Neural progenitor cell (in vitro differentiated cells): ENCODE measurements around the gene MOBP. TPM values are rescaled to one million over a fixed set of nuclear protein-coding genes. Genes with fewer than 3 reads are reported as not detected.

ENCODE experiments used
- DNase-seq: peaks from one replicate; pipeline ENCODE4 v3.0.0-alpha.2; 2016; ENCODE audit warnings: low spot score
- H2AFZ ChIP-seq: fragments of 200-600 bp; sonication (generic); replicated peaks from 2 replicates; pipeline ENCODE4 v1.6.1; 2016; ENCODE audit warnings: antibody characterized with exemption
- H3F3A ChIP-seq: fragments of 200-600 bp; sonication (generic); 2 replicates; pipeline ENCODE4 v1.6.1; 2016; ENCODE audit warnings: antibody characterized with exemption, low read depth
- H3K27ac ChIP-seq: fragments of 200-600 bp; sonication (generic); 2 replicates; pipeline ENCODE4 v1.5.1; 2016; ENCODE audit warnings: mild to moderate bottlenecking
- H3K27me3 ChIP-seq: fragments of 200-600 bp; sonication (generic); 2 replicates; pipeline ENCODE4 v1.6.1; 2016; ENCODE audit warnings: mild to moderate bottlenecking, moderate library complexity
- H3K36me3 ChIP-seq: fragments of 200-600 bp; sonication (generic); 2 replicates; pipeline ENCODE4 v1.5.1; 2016
- H3K4me1 ChIP-seq: fragments of 200-600 bp; sonication (generic); 2 replicates; pipeline ENCODE4 v1.6.1; 2016; ENCODE audit warnings: mixed run types
- H3K4me2 ChIP-seq: fragments of 200-600 bp; sonication (generic); 2 replicates; pipeline ENCODE4 v1.6.1; 2016
- H3K4me3 ChIP-seq: fragments of 200-600 bp; sonication (generic); 2 replicates; pipeline ENCODE4 v1.5.1; 2016
- H3K79me2 ChIP-seq: fragments of 200-600 bp; sonication (generic); 2 replicates; pipeline ENCODE4 v1.6.1; 2016; ENCODE audit warnings: low read depth
- H3K9ac ChIP-seq: fragments of 200-600 bp; sonication (generic); 2 replicates; pipeline ENCODE4 v1.6.1; 2016
- H3K9me3 ChIP-seq: fragments of 200-600 bp; sonication (generic); 2 replicates; pipeline ENCODE4 v1.5.1; 2016; ENCODE audit warnings: low read depth
- H4K20me1 ChIP-seq: fragments of 200-600 bp; sonication (generic); 2 replicates; pipeline ENCODE4 v1.6.1; 2016; ENCODE audit warnings: low read depth
- H3K27ac Mint-ChIP-seq: 3 replicates; pipeline ENCODE4 v1.8.0; 2021; ENCODE audit warnings: mixed read lengths
- H3K27me3 Mint-ChIP-seq: 2 replicates; pipeline ENCODE4 v1.8.0; 2022; ENCODE audit warnings: low read depth, mild to moderate bottlenecking, inconsistent platforms, moderate library complexity, mixed read lengths; ENCODE audit not compliant: insufficient read depth
- H3K36me3 Mint-ChIP-seq: 3 replicates; pipeline ENCODE4 v1.8.0; 2021; ENCODE audit warnings: mixed read lengths
- H3K4me1 Mint-ChIP-seq: 3 replicates; pipeline ENCODE4 v1.8.0; 2021; ENCODE audit warnings: mixed read lengths
- H3K4me3 Mint-ChIP-seq: 3 replicates; pipeline ENCODE4 v1.8.0; 2021; ENCODE audit warnings: mild to moderate bottlenecking, moderate library complexity, mixed read lengths
- H3K9me3 Mint-ChIP-seq: 3 replicates; pipeline ENCODE4 v1.8.0; 2020; ENCODE audit warnings: mixed read lengths
- CTCF ChIP-seq: fragments of 200-600 bp; sonication (generic); IDR thresholded peaks from 2 replicates; pipeline ENCODE4 v1.5.1; 2017; ENCODE audit warnings: antibody characterized with exemption, mild to moderate bottlenecking
- EZH2 ChIP-seq: fragments of 200-600 bp; sonication (generic); IDR thresholded peaks from 2 replicates; pipeline ENCODE4 v1.6.1; 2017; ENCODE audit warnings: antibody characterized with exemption, mild to moderate bottlenecking, moderate library complexity
- EZH2phosphoT487 ChIP-seq: fragments of 200-600 bp; sonication (generic); IDR thresholded peaks from 2 replicates; pipeline ENCODE4 v1.6.1; 2017; ENCODE audit warnings: antibody characterized with exemption
- total RNA-seq: library from RNA; depleted of rRNA; stranded (reverse); fragments of >200 nt; gene quantifications from 2 replicates; pipeline ENCODE4 v1.2.3, GENCODE V29; 2015; ENCODE audit warnings: low replicate concordance

MOBP gene
- total RNA-seq, 1 donor from 2014 or later: not detected

GRCh38 chr3:39435006-39435748 is 32.3 kb upstream of the MOBP start:
- Histone ChIP-seq H3K4me3 (no peak overlapping the region), H4K20me1 (no peaks in the 10 kb centered on the region), H3K4me2 (no peak overlapping the region), H3K27me3 (no peaks in the 10 kb centered on the region), H3K36me3 (no peaks in the 10 kb centered on the region), H3K4me1 (no peaks in the 10 kb centered on the region), H3K9ac (no peak overlapping the region), H3K9me3 (no peaks in the 10 kb centered on the region), H3K27ac (no peak overlapping the region), H2AFZ (no peak overlapping the region), H3F3A (no peaks in the 10 kb centered on the region), H3K79me2 (no peaks in the 10 kb centered on the region)
- Mint-ChIP-seq H3K36me3 (no peaks in the 10 kb centered on the region), H3K4me3 (no peak overlapping the region), H3K27ac (no peak overlapping the region), H3K9me3 (no peaks in the 10 kb centered on the region), H3K27me3 (peaks cover 2% of the 10 kb centered on the region), H3K4me1 (no peaks in the 10 kb centered on the region)
- DNase-seq: no peak
- no peak for TF ChIP-seq CTCF
- TF ChIP-seq EZH2: no peak
- TF ChIP-seq EZH2phosphoT487: no peak

GRCh38 chr3:39438880-39439279 is 28.6 kb upstream of the MOBP start:
- H3K36me3 Mint-ChIP-seq: no peaks in the 10 kb centered on the region

GRCh38 chr3:39440316-39440715 is 27.2 kb upstream of the MOBP start:
- H3K36me3 ChIP-seq: no peaks in the 10 kb centered on the region
- no peaks in the 10 kb centered on the region for H3K9me3 ChIP-seq
- Mint-ChIP-seq H3K27me3 (no peaks in the 10 kb centered on the region), H3K27ac (no peak overlapping the region), H3K9me3 (no peaks in the 10 kb centered on the region), H3K4me3 (no peak overlapping the region), H3K36me3 (no peaks in the 10 kb centered on the region), H3K4me1 (no peaks in the 10 kb centered on the region)
- no peak overlapping the region for H3K4me2 ChIP-seq
- no peak overlapping the region for H3K9ac ChIP-seq
- H3F3A ChIP-seq: no peaks in the 10 kb centered on the region
- H3K27ac ChIP-seq: no peak overlapping the region
- no peaks in the 10 kb centered on the region for H3K4me1 ChIP-seq
- H3K27me3 ChIP-seq: no peaks in the 10 kb centered on the region
- no peak for DNase-seq
- no peaks in the 10 kb centered on the region for H3K79me2 ChIP-seq
- H4K20me1 ChIP-seq: no peaks in the 10 kb centered on the region
- no peak overlapping the region for H3K4me3 ChIP-seq
- H2AFZ ChIP-seq: no peak overlapping the region
- no peak for TF ChIP-seq CTCF

More at GRCh38 chr3:39438880-39439279, 28.6 kb upstream of the MOBP start:
- Histone ChIP-seq H2AFZ (no peak overlapping the region), H4K20me1 (no peaks in the 10 kb centered on the region), H3F3A (no peaks in the 10 kb centered on the region), H3K9me3 (no peaks in the 10 kb centered on the region), H3K36me3 (no peaks in the 10 kb centered on the region), H3K4me3 (no peak overlapping the region), H3K27ac (no peak overlapping the region), H3K4me2 (no peak overlapping the region), H3K27me3 (no peaks in the 10 kb centered on the region), H3K79me2 (no peaks in the 10 kb centered on the region), H3K9ac (no peak overlapping the region), H3K4me1 (no peaks in the 10 kb centered on the region)
- Mint-ChIP-seq H3K27ac (no peak overlapping the region), H3K4me3 (no peak overlapping the region), H3K9me3 (no peaks in the 10 kb centered on the region), H3K27me3 (no peaks in the 10 kb centered on the region), H3K4me1 (no peaks in the 10 kb centered on the region)
- no peak for TF ChIP-seq EZH2phosphoT487
- TF ChIP-seq EZH2: no peak
- no peak for DNase-seq

GRCh38 chr3:39443530-39443929 is 23.9 kb upstream of the MOBP start:
- no peak for DNase-seq
- Histone ChIP-seq H3K79me2 (no peaks in the 10 kb centered on the region), H3K36me3 (no peaks in the 10 kb centered on the region), H3K4me1 (no peaks in the 10 kb centered on the region), H3K4me2 (no peak overlapping the region), H3K4me3 (no peak overlapping the region), H2AFZ (peak overlapping the region; percentile 19), H3K9me3 (no peaks in the 10 kb centered on the region), H3F3A (no peaks in the 10 kb centered on the region), H3K9ac (no peak overlapping the region), H3K27me3 (peaks cover 6% of the 10 kb centered on the region), H4K20me1 (no peaks in the 10 kb centered on the region), H3K27ac (no peak overlapping the region)
- TF ChIP-seq EZH2phosphoT487 (no peak), CTCF (peak; percentile 19)
- H3K27me3 Mint-ChIP-seq: peaks cover 3% of the 10 kb centered on the region
- H3K9me3 Mint-ChIP-seq: no peaks in the 10 kb centered on the region
- no peak overlapping the region for H3K4me3 Mint-ChIP-seq
- no peaks in the 10 kb centered on the region for H3K36me3 Mint-ChIP-seq
- no peak overlapping the region for H3K27ac Mint-ChIP-seq
- no peaks in the 10 kb centered on the region for H3K4me1 Mint-ChIP-seq
